HepG2 (cell line): ENCODE results near the gene KISS1R. TPM values are rescaled to one million over a fixed set of nuclear protein-coding genes. Genes with fewer than 3 reads are reported as not detected.

Source experiments
- CEBPG ChIP-seq: IDR thresholded peaks from 2 replicates; pipeline ENCODE4 v1.6.1; 2016
- CENPX ChIP-seq: sonication (generic); formaldehyde crosslinking; IDR thresholded peaks from 2 replicates; pipeline ENCODE4 v1.9.0; 2021; ENCODE audit warnings: mild to moderate bottlenecking, missing genetic modification reagents, moderate library complexity
- JDP2 ChIP-seq: sonication (generic); formaldehyde crosslinking; IDR thresholded peaks from 2 replicates; pipeline ENCODE4 v1.8.1; 2022; ENCODE audit warnings: missing genetic modification reagents, borderline replicate concordance
- MATR3 ChIP-seq: sonication (generic); formaldehyde crosslinking; IDR thresholded peaks from 2 replicates; pipeline ENCODE4 v1.4.0; 2020; ENCODE audit warnings: missing genetic modification reagents
- MTF1 ChIP-seq: sonication (generic); formaldehyde crosslinking; IDR thresholded peaks from 2 replicates; pipeline ENCODE4 v1.5.0; 2020; ENCODE audit warnings: missing genetic modification reagents
- NR3C1 ChIP-seq: sonication (generic); formaldehyde crosslinking; IDR thresholded peaks from 2 replicates; pipeline ENCODE4 v1.4.0; 2020; ENCODE audit warnings: missing genetic modification reagents
- REPIN1 ChIP-seq: sonication (generic); formaldehyde crosslinking; IDR thresholded peaks from 2 replicates; pipeline ENCODE4 v1.8.0; 2022; ENCODE audit warnings: missing genetic modification reagents, low read depth, mild to moderate bottlenecking, borderline replicate concordance
- TAF1 ChIP-seq: sonication (generic); formaldehyde crosslinking; IDR thresholded peaks from 2 replicates; pipeline ENCODE4 v1.4.0; 2020; ENCODE audit warnings: missing genetic modification reagents
- TEAD3 ChIP-seq: optimal IDR thresholded peaks from 2 replicates; pipeline ENCODE3; 2016; ENCODE audit warnings: borderline replicate concordance
- U2AF2 ChIP-seq: fragments of 200-400 bp; formaldehyde crosslinking; IDR thresholded peaks from 2 replicates; pipeline ENCODE4 v1.6.1; 2017; ENCODE audit warnings: low read depth, mild to moderate bottlenecking, low read length
- ZNF143 ChIP-seq: sonication (generic); formaldehyde crosslinking; IDR thresholded peaks from 2 replicates; pipeline ENCODE4 v1.4.0; 2020; ENCODE audit warnings: missing genetic modification reagents
- ZNF180 ChIP-seq: sonication (generic); formaldehyde crosslinking; IDR thresholded peaks from 2 replicates; pipeline ENCODE4 v1.4.0; 2020; ENCODE audit warnings: low read depth, missing genetic modification reagents, borderline replicate concordance
- ZNF20 ChIP-seq: sonication (generic); formaldehyde crosslinking; IDR thresholded peaks from 2 replicates; pipeline ENCODE4 v1.4.0; 2020; ENCODE audit warnings: mild to moderate bottlenecking, moderate library complexity, missing genetic modification reagents
- ZNF205 ChIP-seq: IDR thresholded peaks from 2 replicates; pipeline ENCODE4 v1.6.1; 2018; ENCODE audit warnings: missing biosample characterization, missing genetic modification reagents
- ZNF331 ChIP-seq: sonication (generic); formaldehyde crosslinking; IDR thresholded peaks from 2 replicates; pipeline ENCODE4 v1.4.0; 2020; ENCODE audit warnings: missing genetic modification reagents
- ZNF547 ChIP-seq: sonication (generic); formaldehyde crosslinking; IDR thresholded peaks from 2 replicates; pipeline ENCODE4 v1.5.1; 2020; ENCODE audit warnings: mild to moderate bottlenecking, missing genetic modification reagents
- ZNF605 ChIP-seq: sonication (generic); formaldehyde crosslinking; IDR thresholded peaks from 2 replicates; pipeline ENCODE4 v1.8.0; 2022; ENCODE audit warnings: mild to moderate bottlenecking, missing genetic modification reagents
- ZNF773 ChIP-seq: sonication (generic); formaldehyde crosslinking; IDR thresholded peaks from 2 replicates; pipeline ENCODE4 v1.4.0; 2020; ENCODE audit warnings: missing genetic modification reagents, borderline replicate concordance
- polyA plus RNA-seq, 8 experiments: library from polyadenylated mRNA; depleted of rRNA in 3 of 8; stranded (reverse) in 7 of 8; unstranded in 1 of 8; fragments of >200 nt; fragmentation: Illumina TruSeq in 4 of 8; extraction: Trizol in 4 of 8; gene quantifications; 2 replicates each; pipeline versions ENCODE4 v1.2.1 to v1.2.3, GENCODE V29; 2011 to 2016; ENCODE audit warnings: low read depth in 4 of 8, missing spikeins in 1 of 8, mixed read lengths in 1 of 8; ENCODE audit not compliant: insufficient read depth in 1 of 8
- total RNA-seq, 5 experiments: library from RNA; depleted of rRNA; stranded (reverse); fragments of >200 nt; fragmentation: Illumina TruSeq; extraction: Trizol; gene quantifications; 2 replicates each; pipeline ENCODE4 v1.2.3, GENCODE V29; 2016; ENCODE audit warnings: low read depth in 1 of 5
- TF ChIP-seq, protein P1 (sequence below): sonication (generic); formaldehyde crosslinking; IDR thresholded peaks from 2 replicates; pipeline ENCODE4 v1.8.1; 2023; ENCODE audit warnings: mild to moderate bottlenecking, moderate library complexity, missing genetic modification reagents
- TF ChIP-seq, protein P2 (sequence below): IDR thresholded peaks from 2 replicates; pipeline ENCODE4 v1.6.1; 2016; ENCODE audit warnings: mild to moderate bottlenecking
- TF ChIP-seq, protein P3 (sequence below): sonication (generic); formaldehyde crosslinking; IDR thresholded peaks from 2 replicates; pipeline ENCODE4 v1.4.0; 2020; ENCODE audit warnings: missing genetic modification reagents, borderline replicate concordance
- TF ChIP-seq, protein P4 (sequence below): fragments of 450-650 bp; IDR thresholded peaks from 2 replicates; pipeline ENCODE4 v1.6.1; 2016

KISS1R gene
- total and polyA plus RNA-seq, 2 of the 13 experiments (the other 11 are each of a cell fraction or from before 2014, with no cell fraction given), result 1.1 to 10.2 TPM

DNA sequence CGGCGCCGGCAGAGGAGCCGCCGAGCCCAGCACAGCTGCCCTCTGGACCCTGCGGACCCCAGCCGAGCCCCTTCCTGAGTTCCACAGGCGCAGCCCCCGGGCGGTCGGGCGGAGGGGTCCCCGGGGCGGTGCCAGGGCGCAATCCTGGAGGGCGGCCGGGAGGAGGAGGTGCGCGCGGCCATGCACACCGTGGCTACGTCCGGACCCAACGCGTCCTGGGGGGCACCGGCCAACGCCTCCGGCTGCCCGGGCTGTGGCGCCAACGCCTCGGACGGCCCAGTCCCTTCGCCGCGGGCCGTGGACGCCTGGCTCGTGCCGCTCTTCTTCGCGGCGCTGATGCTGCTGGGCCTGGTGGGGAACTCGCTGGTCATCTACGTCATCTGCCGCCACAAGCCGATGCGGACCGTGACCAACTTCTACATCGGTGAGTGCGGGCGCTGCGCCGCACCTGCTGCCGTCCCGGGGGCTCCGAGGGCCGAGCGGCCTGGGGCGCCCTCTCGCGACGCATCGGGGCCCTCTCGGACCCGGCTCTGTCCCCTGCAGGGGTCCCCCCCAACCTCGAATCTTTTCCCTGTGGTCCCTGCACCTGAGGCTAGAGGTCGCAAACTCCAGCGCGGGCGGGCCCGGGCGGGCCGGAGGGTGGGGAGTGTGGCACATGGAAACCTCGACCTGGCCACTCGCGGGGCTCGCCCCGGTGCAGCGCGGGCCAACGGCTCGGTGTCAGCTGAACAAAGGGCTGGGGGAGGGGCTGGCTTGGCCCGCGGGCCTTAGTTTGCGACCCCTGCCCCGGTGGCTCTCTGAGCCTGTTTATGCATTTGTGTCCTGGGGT lies at the start of gene KISS1R (continued):
- TF ChIP-seq TEAD3 (CRISPR knock-in tag) (peak; percentile 38), ZNF547 (peak; percentile 36; the same call in 1 of the 2 replicates), ZNF773 (CRISPR knock-in tag) (peak; percentile 51; the same call in 1 of the 2 replicates), MTF1 (CRISPR knock-in tag) (0 out of 2 replicates have a peak, but pooled peaks have one; percentile 51), U2AF2 (no peak), ZNF180 (0 out of 2 replicates have a peak, but pooled peaks have one; percentile 28), JDP2 (CRISPR knock-in tag) (no peak), ZNF605 (peak; percentile 83), CEBPG (CRISPR knock-in tag) (no peak), ZNF143 (CRISPR knock-in tag) (peak; percentile 40), TAF1 (CRISPR knock-in tag) (0 out of 2 replicates have a peak, but pooled peaks have one; percentile 31), MATR3 (no peak), ZNF331 (peak; percentile 51; the same call in 1 of the 2 replicates), CENPX (no peak), ZNF205 (CRISPR knock-in tag) (no peak), REPIN1 (CRISPR knock-in tag) (peak; percentile 77; the same call in 1 of the 2 replicates), NR3C1 (no peak), ZNF20 (CRISPR knock-in tag) (no peak)
- TF ChIP-seq, protein P1, sequence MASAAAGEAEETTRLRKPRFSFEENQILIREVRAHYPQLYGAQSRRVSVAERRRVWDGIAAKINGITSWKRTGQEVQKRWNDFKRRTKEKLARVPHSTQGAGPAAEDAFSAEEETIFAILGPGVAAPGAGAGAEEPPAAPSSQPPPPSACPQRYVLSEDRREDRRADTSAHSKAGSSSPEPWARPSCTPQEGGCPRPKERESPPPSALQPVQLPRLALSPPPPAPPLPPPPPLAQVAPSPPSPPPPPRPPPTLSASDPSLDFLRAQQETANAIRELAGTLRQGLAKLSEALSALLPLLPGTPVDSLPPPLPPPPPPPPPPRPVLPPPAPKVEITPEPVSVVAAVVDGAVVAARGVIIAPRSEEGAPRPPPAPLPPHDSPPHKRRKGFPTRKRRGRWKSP (CRISPR knock-in tag), result no peak
- TF ChIP-seq, protein P2, sequence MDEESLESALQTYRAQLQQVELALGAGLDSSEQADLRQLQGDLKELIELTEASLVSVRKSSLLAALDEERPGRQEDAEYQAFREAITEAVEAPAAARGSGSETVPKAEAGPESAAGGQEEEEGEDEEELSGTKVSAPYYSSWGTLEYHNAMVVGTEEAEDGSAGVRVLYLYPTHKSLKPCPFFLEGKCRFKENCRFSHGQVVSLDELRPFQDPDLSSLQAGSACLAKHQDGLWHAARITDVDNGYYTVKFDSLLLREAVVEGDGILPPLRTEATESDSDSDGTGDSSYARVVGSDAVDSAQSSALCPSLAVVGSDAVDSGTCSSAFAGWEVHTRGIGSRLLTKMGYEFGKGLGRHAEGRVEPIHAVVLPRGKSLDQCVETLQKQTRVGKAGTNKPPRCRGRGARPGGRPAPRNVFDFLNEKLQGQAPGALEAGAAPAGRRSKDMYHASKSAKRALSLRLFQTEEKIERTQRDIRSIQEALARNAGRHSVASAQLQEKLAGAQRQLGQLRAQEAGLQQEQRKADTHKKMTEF, result peak; percentile 67; the same call in 1 of the 2 replicates
- TF ChIP-seq, protein P3, sequence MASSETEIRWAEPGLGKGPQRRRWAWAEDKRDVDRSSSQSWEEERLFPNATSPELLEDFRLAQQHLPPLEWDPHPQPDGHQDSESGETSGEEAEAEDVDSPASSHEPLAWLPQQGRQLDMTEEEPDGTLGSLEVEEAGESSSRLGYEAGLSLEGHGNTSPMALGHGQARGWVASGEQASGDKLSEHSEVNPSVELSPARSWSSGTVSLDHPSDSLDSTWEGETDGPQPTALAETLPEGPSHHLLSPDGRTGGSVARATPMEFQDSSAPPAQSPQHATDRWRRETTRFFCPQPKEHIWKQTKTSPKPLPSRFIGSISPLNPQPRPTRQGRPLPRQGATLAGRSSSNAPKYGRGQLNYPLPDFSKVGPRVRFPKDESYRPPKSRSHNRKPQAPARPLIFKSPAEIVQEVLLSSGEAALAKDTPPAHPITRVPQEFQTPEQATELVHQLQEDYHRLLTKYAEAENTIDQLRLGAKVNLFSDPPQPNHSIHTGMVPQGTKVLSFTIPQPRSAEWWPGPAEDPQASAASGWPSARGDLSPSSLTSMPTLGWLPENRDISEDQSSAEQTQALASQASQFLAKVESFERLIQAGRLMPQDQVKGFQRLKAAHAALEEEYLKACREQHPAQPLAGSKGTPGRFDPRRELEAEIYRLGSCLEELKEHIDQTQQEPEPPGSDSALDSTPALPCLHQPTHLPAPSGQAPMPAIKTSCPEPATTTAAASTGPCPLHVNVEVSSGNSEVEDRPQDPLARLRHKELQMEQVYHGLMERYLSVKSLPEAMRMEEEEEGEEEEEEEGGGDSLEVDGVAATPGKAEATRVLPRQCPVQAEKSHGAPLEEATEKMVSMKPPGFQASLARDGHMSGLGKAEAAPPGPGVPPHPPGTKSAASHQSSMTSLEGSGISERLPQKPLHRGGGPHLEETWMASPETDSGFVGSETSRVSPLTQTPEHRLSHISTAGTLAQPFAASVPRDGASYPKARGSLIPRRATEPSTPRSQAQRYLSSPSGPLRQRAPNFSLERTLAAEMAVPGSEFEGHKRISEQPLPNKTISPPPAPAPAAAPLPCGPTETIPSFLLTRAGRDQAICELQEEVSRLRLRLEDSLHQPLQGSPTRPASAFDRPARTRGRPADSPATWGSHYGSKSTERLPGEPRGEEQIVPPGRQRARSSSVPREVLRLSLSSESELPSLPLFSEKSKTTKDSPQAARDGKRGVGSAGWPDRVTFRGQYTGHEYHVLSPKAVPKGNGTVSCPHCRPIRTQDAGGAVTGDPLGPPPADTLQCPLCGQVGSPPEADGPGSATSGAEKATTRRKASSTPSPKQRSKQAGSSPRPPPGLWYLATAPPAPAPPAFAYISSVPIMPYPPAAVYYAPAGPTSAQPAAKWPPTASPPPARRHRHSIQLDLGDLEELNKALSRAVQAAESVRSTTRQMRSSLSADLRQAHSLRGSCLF, result no peak
- TF ChIP-seq, protein P4, sequence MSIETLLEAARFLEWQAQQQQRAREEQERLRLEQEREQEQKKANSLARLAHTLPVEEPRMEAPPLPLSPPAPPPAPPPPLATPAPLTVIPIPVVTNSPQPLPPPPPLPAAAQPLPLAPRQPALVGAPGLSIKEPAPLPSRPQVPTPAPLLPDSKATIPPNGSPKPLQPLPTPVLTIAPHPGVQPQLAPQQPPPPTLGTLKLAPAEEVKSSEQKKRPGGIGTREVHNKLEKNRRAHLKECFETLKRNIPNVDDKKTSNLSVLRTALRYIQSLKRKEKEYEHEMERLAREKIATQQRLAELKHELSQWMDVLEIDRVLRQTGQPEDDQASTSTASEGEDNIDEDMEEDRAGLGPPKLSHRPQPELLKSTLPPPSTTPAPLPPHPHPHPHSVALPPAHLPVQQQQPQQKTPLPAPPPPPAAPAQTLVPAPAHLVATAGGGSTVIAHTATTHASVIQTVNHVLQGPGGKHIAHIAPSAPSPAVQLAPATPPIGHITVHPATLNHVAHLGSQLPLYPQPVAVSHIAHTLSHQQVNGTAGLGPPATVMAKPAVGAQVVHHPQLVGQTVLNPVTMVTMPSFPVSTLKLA, result no peak
